ENCODE results near the gene VSIG1.

The VSIG1 gene

DNA sequence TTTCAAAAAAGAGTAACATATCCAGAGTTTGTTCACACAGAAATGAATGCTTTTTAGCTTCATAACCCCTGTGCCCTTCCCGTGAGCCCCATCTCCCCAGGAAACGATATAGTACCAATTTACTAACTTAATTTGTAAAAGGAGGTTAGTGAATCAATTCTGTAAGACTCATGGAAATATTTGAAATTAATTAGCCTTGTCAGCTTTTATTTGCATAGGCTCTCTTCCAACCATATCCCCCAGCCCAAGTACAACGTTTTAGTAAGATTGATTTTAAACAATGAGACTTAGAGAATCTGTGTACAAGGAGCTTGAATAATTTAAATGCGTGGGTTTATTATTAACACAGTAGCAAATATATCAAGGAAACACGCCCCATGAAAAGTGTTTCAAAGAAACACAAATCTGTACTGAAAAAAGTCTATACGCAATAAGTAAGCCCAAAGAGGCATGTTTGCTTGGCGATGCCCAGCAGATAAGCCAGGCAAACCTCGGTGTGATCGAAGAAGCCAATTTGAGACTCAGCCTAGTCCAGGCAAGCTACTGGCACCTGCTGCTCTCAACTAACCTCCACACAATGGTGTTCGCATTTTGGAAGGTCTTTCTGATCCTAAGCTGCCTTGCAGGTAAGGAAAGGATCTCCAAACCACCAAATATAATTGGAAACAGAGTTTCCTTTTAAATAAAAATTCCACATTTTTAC lies at the start of gene VSIG1:
VSIG1 (plus strand) TSS at position 512 of the 703 bp plus-strand sequence; CDS start at position 578, 66 bp downstream.
- no peak for DNase-seq

GRCh38 chrX:107996124-107996523 lies 48.7 kb upstream of the VSIG1 start:
- no peak for DNase-seq

GRCh38 chrX:108000751-108001150 lies 44.1 kb upstream of the VSIG1 start:
- no peak for DNase-seq

DNA sequence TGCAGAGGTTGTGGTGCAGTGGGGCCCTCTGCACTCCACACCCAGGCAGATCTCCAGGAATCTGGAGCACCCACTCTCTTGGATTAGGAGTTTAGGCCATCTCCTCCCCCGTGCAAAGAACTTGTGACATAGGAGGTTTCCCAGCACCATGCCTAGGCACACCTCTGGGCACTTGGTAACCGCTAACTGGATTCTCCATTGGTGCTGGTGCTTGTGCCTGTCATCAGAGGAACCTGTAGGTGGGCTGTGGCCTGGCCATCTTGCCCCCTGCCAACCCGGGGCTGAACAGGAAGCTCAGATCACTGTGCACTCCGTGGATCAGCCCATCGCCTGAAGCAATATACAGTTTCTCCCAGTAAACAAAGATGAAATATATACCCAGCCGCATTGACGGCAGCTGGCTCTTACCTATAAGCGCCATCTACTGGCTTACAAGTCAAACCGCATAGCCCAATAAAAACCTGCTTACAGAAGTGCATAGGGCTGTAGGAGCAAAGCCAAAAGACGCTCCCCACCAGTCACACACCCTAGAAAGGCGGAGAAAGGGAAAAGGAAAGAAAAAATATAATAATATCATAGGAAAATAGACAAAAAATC lies 43.5 kb upstream of the VSIG1 start:
- peak; percentile 6 to 9 for DNase-seq

DNA sequence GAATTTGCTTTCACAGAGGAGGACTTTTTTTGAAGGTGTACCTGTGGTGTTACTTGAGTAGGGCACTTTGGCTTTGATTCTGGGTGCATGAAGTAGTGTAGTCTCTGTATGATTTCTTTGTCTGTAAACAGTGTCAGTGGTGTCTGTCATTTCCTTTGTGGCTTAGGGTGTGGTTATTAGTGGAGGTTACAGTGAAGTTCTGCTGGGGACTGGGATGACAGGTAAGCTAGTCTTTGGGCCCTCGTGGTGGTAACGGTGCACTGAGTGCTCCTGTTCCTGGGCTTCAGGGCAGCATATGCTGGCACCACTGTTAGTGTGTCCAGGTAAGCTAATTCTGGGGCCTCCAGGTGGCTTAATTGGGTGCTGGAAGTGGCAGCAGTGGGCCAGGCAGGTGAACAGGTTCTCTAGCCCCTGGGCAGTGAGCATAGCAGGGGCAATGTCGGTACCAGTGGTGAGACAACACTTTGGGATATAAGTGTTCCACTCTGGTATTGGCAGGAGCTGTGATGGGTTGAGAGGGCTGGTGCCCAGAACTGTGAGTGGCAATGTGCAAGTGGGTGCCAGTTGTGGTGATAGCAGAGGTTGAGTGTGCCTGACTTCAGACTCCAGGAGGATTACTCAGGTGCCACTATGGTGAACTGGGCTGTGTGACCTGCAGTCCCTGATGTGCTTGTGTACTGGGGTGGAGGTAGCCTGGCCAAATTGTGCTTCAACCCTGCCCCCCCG lies 26.0 kb upstream of the VSIG1 start:
- no peak for DNase-seq

GRCh38 chrX:108019382-108019875 lies 25.4 kb upstream of the VSIG1 start:
- DNase-seq = no peak

DNA sequence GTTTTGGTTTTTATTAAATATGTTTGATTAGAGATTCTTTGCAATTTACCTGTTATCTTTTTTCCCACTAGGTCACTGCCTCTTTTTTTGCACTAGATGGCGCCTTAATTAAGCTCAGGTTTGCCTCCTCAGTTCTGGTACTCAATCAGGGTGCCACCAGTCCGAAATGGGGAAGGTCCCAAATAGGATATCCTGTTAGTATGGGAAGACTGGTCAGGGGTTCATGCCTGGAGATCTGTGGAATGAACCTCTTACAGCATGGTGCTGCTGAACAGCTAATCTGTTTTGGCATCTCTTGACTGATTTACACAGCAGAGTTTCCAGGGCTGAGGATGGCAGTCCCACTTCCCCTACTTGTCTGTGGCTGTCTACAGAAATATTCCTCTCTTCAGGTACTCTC lies 24.2 kb upstream of the VSIG1 start:
- DNase-seq = no peak

GRCh38 chrX:108022491-108023089 lies 22.3 kb upstream of the VSIG1 start:
- DNase-seq = no peak

GRCh38 chrX:108025376-108025775 lies 19.5 kb upstream of the VSIG1 start:
- no peak for DNase-seq

DNA sequence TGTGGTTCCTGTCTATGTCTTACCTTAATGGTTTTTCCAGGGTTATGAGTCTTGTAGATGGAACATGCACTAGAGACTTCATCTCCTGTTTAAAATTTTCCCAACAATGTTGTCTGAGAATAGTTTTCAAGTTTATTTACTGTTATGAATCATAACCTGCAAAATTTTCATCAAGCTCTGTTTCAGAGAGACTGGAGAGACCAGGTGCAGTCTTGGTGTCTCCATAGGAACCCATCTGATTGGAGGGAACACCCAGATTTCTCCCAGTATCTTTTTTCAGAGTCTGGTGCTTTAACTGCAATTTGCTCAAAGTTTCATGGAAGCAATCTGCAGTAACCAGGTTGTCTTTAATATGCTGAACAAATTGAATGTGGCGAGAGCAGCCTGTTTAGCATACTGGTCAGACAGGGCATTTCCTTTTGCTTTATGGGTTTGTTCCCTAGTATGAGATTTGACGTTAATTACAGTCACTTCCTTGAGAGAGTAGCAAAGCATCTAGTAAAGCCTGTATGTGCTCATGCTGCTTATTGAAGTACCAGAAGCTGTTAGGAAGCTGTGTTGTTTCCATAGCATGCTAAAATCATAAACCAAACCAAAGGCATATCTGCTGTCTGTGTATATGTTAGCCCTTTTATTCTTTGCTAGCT lies 18.8 kb upstream of the VSIG1 start:
- DNase-seq = no peak

DNA sequence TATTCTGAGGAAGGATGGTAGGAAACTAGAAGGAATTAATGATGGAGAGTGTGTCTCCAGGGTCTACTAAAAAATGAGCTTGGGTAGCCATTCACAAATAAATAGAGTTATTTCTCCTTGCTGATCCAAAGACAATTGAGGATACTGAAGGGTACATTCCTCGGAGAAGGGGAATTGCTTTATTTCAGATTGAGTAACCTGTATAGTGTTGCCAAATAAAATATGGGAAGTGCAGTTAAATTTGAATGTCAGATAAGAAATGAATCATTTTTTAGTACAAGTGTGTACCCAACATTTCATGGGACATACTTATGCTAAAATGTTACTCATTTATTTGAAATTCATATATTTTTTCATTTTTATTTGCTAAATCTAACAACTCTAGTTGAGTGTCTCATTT lies 16.0 kb upstream of the VSIG1 start:
- peak; percentile 28 to 51 for DNase-seq

DNA sequence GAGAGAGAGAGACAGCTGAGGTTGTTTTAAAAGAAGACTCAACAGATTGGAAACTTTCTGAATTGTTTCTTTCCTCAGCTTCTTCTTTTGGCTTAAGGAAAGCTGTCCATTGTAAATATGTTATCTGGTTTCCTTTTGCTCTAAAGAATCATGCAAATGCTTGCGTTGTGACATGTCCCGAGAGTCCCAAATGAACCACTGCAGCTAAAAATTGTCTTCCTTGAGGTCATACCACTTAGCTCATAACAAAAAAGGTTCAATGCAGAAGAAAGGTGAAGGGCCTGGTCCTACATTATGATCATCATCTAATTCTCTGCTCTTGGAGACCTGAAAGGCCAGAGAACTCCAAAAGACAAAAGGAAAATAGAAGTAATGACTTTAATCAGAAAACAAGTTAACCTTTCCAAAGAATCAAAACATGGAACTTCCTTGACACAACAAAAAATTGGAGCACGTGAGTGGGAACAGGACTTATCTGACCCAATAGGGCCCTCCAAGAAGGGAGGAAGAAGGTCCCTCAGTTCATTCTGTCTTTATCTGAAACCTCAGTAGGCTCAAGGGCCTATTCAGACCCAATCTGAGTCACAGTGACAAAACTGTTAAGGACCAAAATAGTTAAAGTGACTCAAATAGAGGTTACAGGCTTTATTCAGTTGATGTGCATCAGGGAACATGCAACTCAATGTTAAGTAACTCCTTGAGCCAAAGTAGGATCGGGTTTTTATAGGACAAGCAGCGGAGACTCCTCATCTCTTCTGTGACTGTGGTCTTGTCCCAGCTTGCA lies 14.7 kb upstream of the VSIG1 start:
- DNase-seq = no peak

- DNase-seq = no peak
Observed at GRCh38 chrX:108032944-108033343, 11.9 kb upstream of the VSIG1 start.

- no peak for DNase-seq
Observed at GRCh38 chrX:108033890-108034289, 11.0 kb upstream of the VSIG1 start.

DNA sequence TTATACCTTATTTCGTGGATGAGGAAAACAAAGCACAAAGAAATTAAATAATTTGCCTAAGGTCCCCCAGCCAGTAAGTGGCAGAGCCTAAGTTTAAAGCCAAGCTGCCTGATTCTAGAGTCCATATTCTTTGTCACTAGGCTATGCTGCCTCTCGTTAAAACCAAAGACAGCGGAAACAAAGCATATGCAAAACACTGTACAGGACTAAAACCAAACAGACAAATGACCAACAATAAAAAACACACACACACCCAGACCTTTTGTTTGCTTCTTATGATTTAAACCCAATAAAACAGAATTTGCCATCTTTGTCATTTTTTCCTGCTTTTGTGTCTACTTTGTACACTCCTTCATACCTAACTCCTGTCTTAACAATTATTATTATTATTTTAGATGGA lies 10.1 kb upstream of the VSIG1 start:
- no peak for DNase-seq

DNA sequence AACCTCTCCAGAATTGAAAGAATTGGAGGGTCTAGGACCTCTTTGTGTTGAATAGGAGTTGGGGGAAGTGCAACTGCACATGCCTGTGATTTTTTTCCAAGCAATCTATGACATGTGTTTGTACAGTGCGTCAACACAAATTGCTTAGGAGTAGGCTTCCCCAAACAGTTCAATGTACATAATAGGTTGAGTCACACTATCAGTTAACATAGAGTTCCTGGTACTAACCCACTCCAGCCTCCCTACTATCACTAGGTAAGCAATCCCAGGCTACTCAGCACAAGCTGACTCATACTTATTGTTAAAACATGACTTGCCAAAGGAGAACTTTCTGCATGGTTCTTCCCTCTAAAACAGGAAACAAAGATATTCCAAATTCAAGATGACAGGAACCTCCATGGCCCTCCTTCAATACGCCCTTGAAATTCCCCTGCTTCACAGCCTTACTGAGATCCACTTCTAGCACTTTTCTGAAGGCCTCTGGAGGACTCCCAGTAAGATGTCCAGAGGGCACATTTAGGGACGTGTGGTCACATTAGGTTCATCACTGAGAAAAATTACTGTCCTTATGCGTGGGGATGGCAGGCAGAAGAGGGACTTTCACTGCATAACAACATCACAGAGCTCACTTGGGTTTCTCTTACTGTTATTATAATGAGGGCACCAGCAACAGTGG lies 8.4 kb upstream of the VSIG1 start:
- peak; percentile 45 to 81 for DNase-seq

DNA sequence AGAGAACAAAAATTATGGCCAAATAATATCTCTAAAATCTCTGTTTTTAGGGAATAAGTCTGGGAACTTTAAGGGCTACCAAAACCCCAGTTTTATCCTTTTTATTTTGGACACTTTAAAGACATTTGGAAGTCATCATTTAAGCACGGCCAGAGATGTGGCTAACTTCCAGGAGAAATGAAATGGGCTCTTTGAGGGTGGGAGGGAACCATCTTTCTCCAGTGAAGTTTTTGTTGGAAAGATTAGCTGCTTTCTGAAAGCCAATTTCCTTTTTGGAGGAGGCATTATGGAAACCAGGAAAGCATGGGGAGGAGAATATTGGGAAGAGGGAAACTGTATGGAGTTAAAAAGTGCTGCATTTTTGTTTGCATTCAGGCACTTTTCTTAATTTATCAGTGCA lies 4.8 kb downstream of the VSIG1 start:
- no peak for DNase-seq

DNA sequence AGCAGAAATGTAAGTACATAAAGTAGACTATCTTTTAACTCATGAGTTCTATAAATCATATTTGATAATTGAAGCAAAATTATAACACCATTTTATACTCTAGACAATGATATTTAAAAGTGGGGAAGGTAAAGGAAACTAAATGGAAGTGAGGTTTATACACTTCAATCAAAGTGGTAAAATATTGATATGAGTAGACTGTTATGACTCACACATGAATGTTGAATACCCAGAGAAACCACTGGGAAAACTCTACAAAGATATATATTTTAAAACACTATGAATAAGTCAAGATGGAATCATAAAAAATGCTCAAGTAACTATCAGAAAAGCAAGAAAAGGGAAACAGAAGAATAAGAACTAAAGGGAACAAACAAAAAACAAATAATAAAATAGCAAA lies 8.4 kb downstream of the VSIG1 start:
- DNase-seq = no peak

DNA sequence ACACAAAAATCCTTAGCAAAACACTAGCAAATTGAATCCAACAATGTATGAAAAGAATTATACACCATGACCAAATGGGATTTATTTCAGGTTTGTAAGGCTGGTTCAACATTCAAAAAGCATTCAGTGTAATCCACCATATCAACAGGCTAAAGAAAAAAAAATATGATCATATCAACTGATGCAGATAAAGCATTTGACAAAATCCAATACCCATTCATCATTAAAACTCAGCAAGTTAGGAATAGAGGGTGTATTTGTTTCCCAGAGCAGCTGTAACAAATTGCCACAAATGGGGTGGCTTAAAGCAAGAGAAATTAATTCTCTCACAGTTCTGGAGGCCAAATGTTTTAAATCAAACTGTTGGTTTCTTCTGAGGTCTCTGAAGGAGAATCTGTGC lies 10.7 kb downstream of the VSIG1 start:
- no peak for DNase-seq

DNA sequence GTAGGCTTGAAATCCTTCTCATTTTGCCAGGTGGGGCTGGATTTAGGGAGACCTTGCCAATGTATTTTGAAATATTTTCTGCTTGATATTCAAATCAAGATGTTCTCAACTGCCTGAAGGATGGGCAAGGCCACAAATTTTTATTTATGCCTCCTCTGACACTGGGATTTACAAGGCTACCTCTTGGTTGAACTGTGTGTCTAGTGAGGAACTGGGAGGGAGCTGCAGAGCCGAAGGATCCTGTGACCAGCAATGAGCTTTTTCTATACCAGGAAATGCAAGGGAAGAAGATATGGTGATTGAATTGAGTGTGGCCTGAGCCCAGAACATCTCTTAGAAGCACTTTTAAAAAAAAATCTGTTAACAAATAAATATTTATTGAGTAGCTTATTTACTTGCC lies 14.9 kb downstream of the VSIG1 start:
- DNase-seq = no peak

DNA sequence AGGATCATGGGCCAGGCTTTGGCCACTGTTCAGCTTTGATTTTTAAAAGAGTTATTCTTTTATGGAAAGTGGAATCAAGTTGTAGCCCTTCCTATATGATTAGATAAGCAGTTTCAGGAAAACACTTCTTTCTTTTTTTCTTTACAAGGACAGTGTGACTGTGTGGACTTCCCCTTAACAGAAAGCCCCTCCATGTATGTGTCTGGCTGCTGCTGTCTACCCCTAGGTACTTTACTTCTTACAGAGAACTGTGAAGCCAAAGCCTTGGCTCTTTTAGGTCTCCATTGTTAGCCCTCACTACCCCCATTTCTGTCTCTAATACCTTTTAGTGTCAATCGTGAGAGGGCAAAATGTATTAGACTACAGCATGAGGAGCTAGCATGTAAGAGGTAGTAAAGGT lies 19.1 kb downstream of the VSIG1 start:
- no peak for DNase-seq

DNA sequence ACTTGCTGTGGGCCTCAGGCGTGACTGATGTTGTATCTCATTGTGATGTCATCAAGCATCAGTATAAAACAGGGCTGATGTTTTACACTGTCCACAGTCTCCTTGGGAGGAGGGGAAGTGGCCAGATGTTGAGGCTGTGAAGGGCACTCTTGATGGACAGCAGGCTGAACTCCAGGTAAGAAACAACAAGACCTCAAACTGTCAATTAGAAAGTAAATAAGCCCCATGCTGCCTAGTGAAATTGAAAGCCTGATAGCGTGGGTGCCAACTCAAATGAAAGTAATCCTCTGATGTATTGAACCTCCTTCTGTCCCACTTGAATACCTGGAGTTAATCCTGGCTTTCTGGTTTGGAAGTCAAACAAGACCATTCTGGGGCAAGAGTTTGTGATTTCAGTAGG lies 19.7 kb downstream of the VSIG1 start:
- no peak for DNase-seq

Data from inflammatory macrophage treated with lipopolysaccharide for 1 hour (primary cell).